HG02642 (cell line): ENCODE measurements around the gene BCL6.
A peak's percentile ranks its signal among the peaks of the same experiment; 100 is the strongest.

Experiments used
- ATAC-seq: cut with Tn5 transposase; IDR thresholded peaks from one replicate; pipeline ENCODE4 v1.9.1; 2021; ENCODE audit warnings: mild to moderate bottlenecking; ENCODE audit not compliant: unreplicated experiment, poor library complexity

The BCL6 gene

DNA sequence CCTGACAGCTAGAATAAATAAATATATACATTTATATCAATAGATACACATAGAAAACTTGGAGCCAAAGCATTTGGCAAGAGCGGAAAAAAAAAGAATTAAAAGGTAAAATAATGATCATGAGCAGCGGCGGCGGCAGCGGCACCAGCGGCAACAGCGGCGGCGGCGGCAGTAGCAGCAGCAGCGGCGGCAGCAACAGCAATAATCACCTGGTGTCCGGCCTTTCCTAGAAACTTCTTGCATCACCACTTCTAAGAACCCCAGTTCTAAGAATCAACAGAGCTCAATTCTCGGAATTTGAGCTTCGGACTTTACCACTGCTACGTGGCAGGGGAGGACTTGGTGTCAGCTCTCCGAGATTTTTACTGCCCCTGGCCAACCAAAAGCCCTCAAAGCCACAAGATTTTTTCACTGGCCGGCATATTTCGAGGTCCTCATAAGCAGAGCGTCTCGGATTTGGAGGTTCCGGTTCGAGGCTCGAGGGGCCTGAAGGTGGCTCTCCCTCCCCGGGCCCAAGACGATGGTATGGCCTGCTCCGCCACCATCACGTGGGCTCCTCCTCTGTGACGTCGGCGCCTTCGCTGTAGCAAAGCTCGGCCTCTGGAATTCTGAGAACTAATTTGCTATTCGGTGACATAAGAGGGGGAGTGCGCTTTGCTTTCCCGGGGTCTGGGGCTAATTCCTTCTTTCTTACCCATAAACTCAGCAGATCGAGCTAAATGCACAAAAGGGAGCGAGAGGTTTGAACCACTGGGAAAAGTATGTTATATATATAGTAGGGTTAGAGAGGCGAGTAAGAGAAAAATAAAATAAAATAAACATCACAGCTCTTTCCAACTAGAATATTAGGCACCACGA, at the start of gene BCL6:
Gene BCL6 (minus strand): TSS at position 268 of the 858 bp plus-strand sequence. CDS start 11,775 bp downstream, outside the sequence.
- ATAC-seq: peak; percentile 85

DNA sequence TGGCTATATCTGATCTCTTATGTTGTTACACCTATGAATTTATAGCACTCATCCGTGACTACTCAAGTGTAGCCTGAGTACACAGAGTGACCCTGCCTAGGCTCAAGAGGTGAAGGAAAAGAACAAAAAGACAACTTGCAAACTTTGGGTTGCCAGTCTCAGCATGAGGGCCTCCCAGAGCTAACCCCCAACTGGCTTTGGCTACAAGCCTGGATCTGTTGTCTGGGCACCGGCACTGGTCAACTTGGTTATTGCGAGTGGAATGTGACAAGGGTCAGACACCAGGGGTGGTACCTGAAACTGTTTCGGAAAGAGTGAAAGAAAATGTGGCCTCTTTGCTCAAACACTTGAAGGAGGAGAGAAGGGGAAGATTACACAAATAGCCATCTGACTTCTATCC, 49.5 kb upstream of the BCL6 start:
- no peak for ATAC-seq

DNA sequence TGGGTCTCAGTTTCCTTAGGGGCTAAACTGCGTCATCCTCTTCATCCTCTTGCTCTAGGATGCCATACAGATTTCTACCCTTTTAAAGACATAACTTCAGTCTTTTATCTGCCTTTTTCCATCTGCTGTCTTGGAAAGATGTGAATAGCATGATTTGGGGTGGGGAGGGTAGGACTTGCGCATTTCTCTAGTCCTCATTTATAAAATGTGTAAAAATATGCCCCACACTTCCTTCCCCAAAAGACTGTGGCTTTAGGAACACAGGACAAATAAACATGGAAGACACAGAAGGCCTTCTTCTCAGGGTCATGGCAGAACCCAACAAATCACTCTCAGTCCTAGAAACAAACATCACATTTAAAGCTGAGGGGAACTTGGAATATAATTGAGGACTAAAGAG, 48.4 kb upstream of the BCL6 start:
- no peak for ATAC-seq

DNA sequence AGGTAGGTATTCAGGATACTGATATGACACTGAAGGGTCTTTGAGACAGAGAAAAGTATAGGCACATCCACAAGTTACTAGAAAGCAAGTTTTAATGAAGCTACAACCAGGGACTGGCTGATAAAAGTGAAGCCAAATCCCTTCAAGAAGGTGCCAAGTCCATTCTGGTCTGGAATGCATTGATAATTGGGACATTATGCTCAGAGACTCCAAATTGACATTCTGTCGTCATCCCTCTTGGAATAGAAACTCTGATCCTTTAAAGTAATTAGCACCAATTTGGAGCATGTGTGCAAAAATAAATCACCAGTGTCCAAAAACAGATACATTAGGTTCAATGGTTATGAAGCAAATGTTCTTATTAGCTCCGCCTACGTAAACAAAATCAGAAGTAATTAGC, 47.3 kb upstream of the BCL6 start:
- ATAC-seq: no peak

DNA sequence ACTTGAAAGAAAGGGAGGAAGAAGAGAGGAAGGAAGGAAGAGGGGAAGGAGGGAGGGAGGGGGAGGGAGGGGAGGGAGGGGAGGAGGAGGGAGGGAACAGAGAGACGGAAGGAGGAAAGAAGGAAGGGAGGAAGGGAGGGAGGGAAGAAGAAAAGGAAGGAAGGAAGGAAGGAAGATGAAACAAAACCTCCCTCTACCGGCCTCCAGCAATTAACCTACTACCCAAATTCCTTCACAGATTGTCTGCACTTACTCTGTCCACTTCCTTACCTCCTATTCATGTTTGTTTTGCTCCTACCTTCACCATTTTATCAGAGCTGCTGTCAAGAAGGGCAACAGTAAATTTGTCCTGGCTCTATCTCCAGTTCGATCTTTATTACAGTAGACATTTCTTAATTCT, 44.6 kb upstream of the BCL6 start:
- ATAC-seq: no peak

DNA sequence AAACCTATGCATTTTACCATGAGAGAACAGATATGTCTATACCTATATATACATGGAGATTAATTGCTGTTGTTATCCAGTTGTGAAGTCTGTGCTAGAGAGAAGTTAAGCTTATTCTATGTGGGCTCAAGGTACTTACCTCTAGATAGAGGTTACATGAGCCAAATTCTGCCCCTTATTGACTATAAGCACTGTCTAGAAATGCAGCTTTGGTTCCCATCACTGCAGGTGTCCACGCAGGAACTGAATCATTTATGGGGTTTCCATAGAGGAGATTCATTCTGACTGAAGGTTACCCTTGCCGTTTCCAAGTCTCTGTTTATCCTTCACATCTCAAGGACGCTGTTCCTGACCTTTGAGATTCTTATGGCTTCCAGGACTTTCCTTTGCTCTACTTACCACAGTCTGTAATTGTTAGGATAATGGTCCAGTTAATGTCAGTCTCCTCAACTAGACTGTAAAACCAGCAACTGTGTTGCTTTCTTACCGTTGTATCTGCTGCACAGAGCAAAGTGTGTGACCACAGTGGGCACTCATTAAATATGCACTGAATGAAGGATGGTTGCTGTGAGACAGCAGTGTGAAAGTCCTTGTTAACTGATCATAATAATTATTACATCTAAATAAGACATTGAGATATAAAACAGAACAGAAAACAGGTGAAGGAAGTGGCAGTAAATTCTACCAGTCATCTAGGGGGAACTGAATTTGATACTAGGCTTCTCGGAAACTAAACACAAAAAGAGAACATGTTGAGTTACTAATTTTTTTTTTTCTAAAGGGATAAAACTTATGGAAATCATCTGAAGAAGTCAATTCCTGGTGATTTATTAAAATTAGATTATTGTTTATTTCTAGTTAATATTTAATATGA, 44.0 kb upstream of the BCL6 start:
- no peak for ATAC-seq

DNA sequence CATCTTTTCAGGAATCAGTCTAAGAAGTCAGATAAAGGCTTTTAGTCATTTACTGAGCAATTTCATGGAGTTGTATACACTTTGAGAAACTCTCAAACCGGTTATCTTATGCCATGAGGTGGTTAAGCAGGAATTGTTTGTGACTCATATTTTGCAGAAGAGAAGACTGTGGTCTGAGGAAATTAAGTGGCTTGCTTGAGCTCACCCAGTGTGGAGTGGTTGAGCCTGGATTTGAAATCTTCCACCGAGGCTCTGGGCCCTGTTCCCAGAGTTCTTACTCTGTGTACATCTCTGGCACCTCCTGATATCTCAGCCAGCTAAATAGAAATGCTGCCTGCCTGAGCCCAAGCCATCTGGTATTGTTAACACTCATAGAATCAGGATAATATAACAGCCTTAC, 37.8 kb upstream of the BCL6 start:
- no peak for ATAC-seq

DNA sequence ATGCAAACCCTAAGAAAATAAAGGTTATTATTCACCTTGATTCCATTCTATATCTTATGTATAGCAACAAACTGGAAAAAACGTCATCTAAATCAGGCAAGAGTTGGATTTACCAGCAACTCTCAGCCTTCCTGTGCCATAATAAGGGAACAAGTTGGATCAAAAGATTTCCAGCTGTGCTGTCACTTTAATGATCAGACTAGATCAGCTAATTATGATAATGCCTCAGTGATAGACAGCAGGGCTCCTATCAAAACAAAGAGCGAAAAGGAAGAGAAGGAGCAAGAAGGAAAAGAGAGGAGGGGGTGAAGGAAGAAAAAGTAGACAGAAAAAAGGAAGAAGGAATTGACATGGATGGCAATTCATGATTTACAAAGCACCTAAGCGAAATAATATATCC, 36.7 kb upstream of the BCL6 start:
- no peak for ATAC-seq

DNA sequence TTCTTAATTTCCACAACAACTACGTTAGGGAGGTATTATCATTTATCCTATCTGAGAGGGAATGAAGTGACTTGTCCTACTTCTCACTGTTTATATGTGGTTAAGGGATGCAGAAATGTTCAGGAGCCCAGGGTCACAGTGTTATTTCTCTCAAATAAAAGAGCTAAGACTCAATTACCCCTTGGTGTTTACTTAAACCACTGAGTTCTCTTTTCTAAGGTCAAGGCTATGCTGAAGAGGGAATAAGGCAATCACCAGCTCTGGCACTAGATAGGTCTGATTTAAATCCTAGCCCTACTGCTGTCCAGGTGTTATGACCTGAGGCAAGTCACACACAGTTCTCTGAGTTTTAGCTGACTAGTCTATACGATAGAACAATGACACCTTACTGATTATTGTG, 35.7 kb upstream of the BCL6 start:
- no peak for ATAC-seq

DNA sequence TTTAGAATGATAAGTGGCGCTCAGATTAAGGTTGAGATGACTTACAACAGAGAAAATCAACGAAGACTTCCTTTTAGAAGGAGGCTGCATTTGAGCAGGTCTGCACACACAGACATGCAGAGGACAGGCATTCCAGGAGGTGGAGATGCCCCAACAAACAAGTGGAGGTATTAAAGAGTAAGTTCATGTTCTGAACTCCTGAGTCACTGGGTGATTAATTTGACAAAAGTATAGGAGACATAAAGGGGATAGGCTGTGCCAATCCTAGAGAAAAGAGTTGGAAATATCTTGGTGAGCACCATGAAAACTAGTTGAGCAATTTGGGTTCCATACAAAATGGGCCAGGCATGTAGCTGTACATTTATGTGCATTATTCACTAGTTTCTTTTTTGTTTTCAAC, 33.5 kb upstream of the BCL6 start:
- no peak for ATAC-seq

DNA sequence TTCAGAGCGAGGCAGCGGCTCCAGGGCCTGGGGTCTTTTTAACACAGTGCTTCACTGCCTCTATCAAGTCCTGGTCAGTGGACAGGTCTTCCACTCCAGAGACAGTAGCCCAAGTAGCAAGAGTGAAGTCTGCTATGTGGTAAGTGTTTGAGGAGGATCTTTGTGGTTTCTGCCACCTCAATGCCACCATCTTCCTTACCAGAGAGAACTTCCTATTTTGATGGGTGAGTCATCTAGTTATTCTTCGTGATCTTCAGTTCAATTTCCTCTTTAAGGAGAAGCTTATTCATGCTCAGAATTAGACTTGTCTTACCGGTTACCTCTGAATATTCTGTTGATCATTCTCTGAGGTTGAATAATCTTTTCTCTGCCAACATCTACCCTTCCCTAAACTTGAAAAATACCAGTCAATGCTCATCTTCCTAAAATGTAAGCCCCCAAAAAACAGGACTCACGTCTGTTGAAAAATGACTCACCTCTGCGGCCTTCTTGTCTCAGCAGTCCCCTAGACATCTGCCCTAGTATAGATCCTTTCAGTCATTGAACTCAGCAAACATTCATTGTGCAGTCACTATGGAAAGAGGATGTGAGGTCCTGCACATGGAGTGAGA, 32.2 kb upstream of the BCL6 start:
- ATAC-seq: no peak

DNA sequence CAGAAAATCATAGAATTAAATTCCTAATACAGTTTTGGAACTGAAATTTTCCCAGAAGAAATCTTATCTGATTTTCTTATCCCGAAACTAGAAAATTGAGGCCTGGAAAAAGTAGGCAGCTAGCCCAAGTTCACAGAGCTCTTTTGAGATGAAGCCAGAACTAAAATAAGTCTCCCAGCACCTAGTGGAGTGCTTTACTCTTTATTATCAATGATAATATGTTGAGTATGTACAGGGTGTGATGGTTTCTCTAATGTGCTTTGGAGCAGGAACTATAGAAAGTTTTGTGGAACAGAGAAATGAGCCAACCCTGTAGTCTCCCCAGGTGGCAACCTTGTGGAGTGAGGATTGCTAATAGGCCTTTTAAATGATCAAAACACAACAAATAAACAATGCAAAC, 30.3 kb upstream of the BCL6 start:
- ATAC-seq: no peak

DNA sequence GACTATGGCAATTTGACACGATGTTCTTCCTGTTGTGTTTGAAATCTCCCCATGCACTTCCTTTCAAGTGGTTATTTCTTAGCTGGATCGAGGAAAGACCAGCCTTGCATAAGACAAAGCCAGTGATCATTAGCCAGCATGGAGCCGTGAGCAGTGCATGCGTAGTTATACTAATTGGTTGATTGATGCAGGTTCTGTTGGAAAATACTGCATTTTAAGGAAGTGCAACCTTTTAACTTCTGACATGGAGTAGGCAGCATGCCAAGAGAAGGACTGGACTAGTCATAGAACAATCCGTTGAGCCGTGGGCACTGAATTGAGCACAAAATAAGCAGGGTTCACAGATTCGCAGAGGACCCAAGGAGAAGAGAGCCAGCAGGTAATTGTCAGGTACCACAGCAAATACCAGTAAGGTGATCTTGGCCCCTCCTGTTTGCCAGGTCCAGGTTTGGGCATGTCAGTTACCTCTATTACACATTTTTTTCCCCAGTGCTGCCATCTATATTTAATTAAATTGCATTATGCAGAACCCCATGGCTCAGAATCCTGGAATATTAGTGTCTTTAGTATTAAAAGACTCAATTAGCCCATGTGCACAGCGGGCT, 29.0 kb upstream of the BCL6 start:
- ATAC-seq: no peak

DNA sequence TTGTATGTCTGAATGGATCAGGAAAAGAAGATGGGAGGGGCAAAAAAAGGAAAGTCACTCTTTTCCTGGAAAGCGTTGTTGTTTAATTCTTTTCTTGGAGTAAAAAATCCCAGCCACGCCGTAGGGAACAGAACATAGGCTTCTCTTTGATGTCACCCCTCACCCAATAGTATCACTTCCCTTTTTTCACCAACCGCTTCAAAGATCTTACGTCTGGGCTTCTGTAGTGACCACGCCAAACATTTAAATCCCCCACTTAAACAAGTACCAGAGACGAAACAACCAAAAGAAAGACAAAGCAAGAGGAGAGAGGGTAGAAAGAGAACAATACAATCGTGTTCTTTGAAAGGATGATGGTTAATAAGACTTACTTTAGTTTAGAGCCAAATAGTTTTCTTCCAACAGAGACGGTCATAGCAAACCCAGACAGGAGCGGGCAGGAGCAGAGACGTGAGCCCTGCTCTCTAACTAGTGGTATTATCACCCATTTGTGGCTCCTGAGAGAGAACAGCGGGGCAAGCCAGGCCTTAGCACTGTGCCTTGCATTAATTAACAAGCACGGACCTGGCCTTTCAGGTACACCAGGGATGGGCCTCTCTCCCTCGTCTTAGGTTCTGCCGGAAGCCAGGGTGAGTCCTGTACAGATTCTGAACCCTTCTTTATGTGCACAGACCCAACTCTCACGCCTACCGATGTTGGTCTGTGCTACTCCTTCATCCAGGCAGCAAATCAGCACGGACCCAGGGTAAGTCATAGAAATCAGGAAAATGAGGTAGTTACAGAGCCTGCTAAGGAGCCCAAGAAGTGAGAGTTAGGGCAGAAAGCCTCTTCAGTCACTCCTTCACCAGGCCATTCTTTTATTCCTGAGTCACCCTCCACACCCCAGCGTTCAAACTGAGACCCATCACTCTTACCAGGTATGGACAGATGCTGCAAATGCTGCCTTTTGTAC, 28.2 kb upstream of the BCL6 start:
- ATAC-seq: peak; percentile 61

DNA sequence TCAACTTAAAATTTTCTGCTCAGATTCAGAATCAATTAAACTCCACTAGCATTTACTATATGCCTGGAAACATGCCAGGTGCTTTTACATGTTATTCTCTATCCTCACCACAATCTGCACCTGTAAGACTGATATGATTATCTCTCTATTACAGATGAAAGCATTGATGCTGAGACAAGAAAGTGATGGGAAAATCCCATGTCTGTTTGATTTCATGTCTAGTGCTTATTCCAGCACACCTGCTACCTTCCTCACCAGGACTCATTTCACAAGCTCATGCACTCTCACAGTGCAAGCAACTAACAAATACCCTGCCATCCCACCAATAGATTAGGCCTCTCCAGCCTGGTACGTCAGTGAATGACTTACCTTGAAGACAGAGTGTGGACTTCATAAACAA, 25.0 kb upstream of the BCL6 start:
- peak; percentile 85 for ATAC-seq

DNA sequence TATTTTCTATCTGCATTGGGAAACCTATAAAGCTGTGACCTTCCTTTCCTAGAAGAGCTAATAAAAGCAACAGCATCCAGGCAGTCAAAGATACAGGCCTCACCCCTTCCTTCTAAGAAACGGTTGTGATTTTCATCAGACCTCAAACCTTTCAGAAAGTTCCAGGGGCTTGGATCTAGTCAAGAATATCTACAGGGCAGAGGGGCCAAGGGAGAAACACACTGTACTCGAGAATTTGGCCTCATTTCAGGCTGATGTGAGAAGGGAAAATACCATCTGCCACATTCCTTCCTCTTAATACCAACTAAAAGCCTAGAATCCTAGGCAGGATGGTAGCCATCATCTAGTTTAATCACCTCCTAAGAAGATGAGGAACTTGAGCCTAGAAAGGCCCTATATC, 24.5 kb upstream of the BCL6 start:
- peak; percentile 22 for ATAC-seq

DNA sequence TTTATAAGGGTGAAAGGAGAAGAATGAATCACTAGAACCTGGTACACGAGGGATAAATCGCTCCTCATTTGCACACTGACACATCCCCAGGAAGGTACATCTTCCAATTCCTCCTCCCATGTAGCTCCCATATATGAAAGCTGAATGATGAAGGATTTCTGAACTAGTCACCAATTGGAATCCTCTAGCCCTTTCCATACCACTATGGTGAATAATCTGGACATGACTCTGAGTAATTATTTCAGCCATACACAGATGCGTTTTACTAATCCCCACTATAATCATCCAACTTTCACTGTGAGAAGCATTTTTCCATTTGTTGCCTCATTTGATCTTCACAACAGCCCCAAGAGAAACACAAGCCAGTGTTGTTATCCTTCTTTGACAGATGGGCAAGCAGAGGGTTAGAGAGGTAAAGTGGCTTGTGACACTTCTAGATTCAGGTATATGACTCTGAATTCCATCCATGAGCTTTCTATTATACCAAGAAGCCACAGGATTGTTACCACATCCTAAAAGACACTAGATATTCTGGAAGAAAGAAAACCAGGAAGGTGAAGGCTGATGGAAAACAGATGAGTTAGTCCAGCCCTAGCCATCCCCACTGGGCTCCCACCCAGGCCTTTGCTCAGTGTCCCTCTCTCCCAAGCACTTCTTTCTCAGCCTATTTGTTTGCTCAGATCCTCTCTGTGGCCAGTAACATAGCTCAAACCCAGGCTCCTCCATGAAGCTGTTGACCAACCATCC, 22.2 kb upstream of the BCL6 start:
- ATAC-seq: no peak

DNA sequence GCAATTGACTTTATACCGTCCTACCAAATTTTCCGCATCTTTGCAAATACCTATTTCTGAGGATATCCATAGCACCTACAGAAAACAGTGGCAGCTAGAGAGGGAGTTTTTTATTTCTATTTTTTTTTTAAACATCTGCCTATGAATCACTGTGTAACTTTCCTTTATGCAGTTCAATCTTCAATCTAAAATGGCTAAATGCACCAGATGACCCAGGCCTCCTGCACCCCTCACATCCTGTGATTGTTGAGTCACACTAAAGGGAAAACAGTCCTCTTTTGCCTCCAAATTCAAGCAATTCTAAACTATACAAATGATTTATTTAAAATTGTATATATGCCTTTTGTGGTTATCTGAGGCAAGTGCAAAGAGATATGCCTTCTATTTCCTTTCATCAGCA, 20.1 kb upstream of the BCL6 start:
- no peak for ATAC-seq
